Panc1 (cell line): ENCODE measurements around the gene CDK5.

Source experiments
- POLR2AphosphoS5 ChIP-seq: IDR thresholded peaks from 2 replicates; pipeline ENCODE4 v1.6.1; 2012; ENCODE audit warnings: mild to moderate bottlenecking, low read depth, low read length, moderate library complexity
- SIN3A ChIP-seq: IDR thresholded peaks from 2 replicates; pipeline ENCODE4 v1.6.1; 2012; ENCODE audit warnings: low read depth, mild to moderate bottlenecking, low read length, moderate library complexity, borderline replicate concordance; ENCODE audit not compliant: insufficient read depth
- TCF7L2 ChIP-seq: IDR thresholded peaks from 2 replicates; pipeline ENCODE4 v1.6.1; 2011; ENCODE audit warnings: mild to moderate bottlenecking, low read depth, low read length, inconsistent platforms
- TF ChIP-seq, protein P1 (sequence below): fragments of 450-650 bp; IDR thresholded peaks from 2 replicates; pipeline ENCODE4 v1.5.1; 2017; ENCODE audit warnings: mild to moderate bottlenecking
- TF ChIP-seq, protein P2 (sequence below), 2 experiments: IDR thresholded peaks; 2 replicates each; pipeline ENCODE4 v1.6.1; 2011 to 2012; ENCODE audit warnings: low read depth in 2 of 2, control low read depth in 1 of 2, low read length in 1 of 2, mild to moderate bottlenecking in 1 of 2, moderate library complexity in 1 of 2; ENCODE audit not compliant: insufficient read depth in 1 of 2

DNA sequence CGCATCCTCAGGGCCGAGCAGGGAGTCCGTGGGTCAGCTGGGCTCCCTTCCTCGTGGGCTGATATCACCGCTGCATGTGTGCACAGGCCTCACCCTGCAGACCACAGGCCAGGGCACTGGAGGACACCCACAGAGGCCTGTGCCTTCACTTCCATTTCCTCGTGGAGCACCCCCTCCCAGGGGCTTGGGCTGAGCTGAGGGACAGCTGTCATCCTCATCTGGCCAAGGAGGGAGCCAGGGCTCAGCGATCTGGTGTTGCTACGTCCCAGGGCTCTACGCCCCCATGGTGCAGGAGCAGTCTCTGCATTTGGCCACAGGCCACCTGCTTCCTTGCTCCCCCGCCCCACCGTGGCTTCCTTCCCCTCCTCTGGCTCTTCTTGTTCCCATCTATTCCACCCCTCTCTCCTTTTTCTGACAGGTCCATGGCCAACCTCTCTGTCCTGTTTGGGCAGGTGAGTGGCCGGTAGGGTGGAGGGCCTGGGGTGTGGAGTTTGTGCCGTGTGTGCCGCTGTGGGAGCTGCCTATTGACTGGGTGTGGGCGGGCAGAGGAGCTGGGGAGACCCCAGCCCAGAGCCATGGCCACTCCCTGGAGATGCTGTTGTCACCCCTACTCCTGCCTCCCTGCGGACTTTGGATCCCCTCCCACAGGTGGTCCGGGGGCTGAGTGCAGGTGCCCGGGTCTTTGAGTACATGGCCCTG, 17.7 kb downstream of the CDK5 start:
- TF ChIP-seq, protein P1, sequence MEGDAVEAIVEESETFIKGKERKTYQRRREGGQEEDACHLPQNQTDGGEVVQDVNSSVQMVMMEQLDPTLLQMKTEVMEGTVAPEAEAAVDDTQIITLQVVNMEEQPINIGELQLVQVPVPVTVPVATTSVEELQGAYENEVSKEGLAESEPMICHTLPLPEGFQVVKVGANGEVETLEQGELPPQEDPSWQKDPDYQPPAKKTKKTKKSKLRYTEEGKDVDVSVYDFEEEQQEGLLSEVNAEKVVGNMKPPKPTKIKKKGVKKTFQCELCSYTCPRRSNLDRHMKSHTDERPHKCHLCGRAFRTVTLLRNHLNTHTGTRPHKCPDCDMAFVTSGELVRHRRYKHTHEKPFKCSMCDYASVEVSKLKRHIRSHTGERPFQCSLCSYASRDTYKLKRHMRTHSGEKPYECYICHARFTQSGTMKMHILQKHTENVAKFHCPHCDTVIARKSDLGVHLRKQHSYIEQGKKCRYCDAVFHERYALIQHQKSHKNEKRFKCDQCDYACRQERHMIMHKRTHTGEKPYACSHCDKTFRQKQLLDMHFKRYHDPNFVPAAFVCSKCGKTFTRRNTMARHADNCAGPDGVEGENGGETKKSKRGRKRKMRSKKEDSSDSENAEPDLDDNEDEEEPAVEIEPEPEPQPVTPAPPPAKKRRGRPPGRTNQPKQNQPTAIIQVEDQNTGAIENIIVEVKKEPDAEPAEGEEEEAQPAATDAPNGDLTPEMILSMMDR, result no peak
- TF ChIP-seq, protein P2, sequence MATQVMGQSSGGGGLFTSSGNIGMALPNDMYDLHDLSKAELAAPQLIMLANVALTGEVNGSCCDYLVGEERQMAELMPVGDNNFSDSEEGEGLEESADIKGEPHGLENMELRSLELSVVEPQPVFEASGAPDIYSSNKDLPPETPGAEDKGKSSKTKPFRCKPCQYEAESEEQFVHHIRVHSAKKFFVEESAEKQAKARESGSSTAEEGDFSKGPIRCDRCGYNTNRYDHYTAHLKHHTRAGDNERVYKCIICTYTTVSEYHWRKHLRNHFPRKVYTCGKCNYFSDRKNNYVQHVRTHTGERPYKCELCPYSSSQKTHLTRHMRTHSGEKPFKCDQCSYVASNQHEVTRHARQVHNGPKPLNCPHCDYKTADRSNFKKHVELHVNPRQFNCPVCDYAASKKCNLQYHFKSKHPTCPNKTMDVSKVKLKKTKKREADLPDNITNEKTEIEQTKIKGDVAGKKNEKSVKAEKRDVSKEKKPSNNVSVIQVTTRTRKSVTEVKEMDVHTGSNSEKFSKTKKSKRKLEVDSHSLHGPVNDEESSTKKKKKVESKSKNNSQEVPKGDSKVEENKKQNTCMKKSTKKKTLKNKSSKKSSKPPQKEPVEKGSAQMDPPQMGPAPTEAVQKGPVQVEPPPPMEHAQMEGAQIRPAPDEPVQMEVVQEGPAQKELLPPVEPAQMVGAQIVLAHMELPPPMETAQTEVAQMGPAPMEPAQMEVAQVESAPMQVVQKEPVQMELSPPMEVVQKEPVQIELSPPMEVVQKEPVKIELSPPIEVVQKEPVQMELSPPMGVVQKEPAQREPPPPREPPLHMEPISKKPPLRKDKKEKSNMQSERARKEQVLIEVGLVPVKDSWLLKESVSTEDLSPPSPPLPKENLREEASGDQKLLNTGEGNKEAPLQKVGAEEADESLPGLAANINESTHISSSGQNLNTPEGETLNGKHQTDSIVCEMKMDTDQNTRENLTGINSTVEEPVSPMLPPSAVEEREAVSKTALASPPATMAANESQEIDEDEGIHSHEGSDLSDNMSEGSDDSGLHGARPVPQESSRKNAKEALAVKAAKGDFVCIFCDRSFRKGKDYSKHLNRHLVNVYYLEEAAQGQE (IDR thresholded peaks at IDR 0.05; ENCODE audit: insufficient read depth in 1 of 2, low read depth in 2 of 2, low read length in 1 of 2), result no peak
- TF ChIP-seq POLR2AphosphoS5, result no peak
- TF ChIP-seq SIN3A, result no peak
- TF ChIP-seq TCF7L2, result no peak
